ENCODE data around the gene CACUL1.
"Not testable (repeated sequence)": the region's sequence is repeated elsewhere in the genome, so short reads cannot be mapped to it uniquely, and the experiment has no call there.

Gene CACUL1
- total RNA-seq = 54.6 to 101 (median 86.3) reads per million in 3 experiments

DNA sequence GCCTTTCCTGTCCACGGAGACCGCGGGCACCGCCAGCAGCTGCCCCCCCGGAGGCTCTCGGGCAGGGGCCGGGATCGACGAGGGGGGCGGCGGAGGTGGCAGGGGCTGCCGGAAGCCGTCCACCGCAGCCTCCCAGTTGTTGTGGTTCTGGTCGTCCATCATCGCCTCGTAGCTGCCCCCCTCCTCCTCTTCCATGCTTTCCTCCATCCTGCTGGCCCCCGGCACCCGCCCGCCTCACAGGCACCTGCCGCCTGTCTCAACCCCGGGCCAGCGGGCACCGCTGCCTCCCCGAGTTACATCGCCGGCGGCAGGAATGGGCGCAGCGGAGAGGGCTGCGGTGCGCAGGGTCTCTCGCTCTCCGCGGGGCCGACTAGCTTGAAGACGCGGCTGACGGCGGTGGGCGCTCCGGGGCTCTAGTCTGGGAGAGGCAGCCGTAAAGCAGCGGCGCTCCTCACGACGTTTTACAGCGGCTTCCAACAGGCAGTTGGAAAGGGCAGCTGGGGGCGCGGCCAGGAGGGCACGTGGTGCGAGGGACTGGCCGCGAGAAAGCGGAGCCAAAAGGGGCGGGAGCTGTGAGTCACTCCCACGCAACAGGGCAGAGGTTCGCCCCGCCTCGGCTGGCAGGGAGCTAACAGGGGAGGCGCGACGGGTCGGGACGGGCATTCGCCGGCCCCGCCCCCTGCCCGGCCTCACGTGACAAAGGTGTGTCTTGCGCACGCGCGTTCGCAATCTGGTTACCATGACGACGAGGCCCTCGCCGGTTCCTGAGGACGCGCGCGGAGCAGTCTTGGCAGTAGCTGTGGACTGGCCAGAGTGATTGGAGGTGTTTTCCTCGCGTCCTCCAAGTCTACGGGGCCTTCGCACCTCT is at the start of gene CACUL1:
TSS of gene CACUL1 (minus strand) at position 415 of the 868 bp plus-strand sequence. CDS start at position 207, 208 bp downstream.
- DNase-seq = peak; percentile 100

DNA sequence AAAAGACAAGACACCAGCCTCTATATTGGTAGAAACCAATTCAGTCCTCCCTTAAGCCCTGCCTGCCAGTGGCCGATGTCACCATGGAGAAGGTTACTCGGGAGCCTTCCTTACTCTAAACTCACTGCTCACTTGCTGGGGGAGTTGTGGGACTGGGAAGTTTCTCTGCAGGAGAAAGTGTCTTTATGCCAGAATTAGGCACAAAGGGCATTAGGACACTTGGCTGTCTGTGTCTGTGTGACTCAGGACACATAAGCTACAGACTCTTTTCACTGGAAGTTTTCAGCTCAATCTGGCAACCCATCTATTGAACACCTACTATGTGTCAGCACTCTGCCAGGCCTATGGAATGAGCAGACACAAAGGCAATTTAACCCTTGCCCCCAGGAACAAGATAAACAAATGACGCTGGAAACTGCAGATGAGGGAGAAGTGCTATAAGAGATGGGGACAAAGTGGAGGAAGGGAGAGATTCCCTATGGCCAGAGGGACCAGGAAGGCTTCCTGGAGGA is 49.5 kb upstream of the CACUL1 start:
- DNase-seq = no peak

GRCh38 chr10:118802126-118802793 is 47.5 kb upstream of the CACUL1 start:
- DNase-seq = no peak

DNA sequence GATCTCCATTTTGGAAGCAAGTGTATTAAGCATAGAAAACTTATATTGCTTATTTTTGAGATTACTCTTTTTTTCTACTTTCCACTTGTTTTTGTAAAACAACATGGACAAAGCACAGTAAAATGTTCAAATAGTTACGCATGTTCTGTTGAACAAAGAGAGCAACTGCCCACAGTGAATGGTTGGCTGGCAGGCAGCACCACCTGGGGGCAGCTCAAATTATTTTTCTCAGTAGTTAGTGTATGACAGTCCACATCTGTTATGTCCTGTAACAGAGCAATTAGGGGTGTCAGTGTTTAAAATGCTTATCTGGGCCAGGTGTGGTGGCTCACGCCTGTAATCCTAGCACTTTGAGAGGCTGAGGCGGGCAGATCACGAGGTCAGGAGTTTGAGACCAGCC is 46.1 kb upstream of the CACUL1 start:
- no peak for DNase-seq

DNA sequence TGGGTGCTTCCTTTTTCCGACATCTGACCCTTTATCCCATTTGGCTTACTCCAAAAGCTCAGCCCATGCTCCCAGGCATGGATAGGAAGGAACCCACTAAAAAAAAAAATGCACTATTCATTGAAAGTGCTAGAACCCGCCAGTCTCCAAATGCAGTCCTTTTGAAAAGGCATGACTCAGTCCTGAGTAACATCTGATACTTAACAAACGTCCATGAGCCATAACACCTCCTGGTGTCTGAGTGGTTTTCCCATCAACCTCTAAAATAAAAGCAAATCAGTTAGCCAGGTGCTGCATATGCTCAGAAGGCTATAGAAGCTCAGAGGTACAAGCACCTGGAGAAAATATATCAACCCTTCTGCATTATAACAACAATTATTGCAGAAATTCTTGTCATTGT is 45.0 kb upstream of the CACUL1 start:
- no peak for DNase-seq

DNA sequence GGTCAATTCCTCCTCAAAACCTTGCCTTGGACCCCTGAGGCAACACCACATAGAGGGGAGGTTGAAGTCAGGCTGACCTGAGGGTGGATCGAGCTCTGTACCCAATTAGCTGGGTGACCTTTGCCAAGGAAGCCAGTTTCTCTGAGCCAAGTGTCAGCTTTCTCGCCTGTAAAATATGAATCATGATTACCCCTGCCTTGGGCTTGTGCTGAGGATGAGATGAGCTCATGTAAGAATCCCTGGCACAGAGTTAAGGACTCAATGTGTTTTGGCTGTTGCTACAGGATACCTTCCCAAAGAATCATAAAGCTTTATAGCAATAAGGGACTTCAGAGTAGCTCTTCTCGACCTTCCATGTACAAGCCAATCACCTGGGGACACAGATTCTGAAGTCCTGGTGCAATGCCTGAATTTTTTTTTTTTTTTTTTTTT is 43.5 kb upstream of the CACUL1 start:
- DNase-seq = no peak

DNA sequence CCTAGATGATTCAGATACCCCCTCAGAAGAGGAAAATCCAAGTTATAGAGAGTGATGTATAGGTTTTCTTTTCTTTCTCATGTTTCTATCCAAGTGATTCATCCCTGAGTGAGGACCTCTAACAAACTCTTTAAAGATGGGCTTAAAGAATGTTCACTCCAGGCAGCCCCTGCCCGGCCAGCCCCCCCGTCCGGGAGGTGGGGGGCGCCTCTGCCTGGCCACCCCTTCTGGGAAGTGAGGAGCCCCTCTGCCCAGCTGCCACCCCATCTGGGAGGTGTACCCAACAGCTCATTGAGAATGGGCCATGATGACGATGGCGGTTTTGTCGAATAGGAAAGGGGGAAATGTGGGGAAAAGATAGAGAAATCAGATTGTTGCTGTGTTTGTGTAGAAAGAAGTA is 40.2 kb upstream of the CACUL1 start:
- not testable (repeated sequence) for DNase-seq

DNA sequence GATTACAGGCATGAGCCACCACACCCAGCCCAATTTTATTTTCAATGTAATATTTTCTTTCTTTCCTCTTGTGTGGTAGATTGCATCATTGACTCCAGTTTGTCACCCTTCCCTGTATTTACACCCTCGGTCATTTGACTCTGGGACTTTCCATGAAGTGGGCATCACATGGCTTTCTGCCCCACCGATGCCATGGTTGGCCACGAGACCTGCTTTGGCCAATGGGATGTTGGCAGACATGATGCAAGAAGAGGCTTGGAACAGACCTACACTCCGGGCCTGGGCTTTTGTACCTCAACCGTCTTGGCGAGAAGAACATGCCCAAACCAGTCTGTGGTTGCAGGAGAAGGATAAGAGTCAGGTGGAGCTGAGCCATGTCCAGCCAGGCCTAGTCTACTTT is 38.8 kb upstream of the CACUL1 start:
- DNase-seq = no peak

- no peak for DNase-seq
Observed at GRCh38 chr10:118792526-118792925, 37.8 kb upstream of the CACUL1 start.

DNA sequence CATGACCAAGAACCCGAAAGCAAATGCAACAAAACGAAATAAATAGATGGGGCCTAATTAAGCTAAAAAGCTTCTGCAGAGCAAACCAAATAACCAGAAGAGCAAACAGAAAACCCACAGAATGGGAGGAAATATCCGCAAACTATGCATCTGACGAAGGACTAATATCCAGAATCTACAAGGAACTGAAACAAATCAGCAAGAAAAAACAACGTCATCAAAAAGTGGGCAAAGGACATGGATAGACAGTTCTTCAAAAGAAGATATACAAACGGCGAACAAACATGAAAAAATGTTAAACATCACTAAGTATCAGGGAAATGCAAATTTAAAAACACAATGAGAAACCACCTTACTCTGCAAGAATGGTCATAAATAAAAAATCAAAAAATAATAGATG is 35.3 kb upstream of the CACUL1 start:
- no peak for DNase-seq

- DNase-seq = no peak
Observed at GRCh38 chr10:118785551-118785950, 30.8 kb upstream of the CACUL1 start.

DNA sequence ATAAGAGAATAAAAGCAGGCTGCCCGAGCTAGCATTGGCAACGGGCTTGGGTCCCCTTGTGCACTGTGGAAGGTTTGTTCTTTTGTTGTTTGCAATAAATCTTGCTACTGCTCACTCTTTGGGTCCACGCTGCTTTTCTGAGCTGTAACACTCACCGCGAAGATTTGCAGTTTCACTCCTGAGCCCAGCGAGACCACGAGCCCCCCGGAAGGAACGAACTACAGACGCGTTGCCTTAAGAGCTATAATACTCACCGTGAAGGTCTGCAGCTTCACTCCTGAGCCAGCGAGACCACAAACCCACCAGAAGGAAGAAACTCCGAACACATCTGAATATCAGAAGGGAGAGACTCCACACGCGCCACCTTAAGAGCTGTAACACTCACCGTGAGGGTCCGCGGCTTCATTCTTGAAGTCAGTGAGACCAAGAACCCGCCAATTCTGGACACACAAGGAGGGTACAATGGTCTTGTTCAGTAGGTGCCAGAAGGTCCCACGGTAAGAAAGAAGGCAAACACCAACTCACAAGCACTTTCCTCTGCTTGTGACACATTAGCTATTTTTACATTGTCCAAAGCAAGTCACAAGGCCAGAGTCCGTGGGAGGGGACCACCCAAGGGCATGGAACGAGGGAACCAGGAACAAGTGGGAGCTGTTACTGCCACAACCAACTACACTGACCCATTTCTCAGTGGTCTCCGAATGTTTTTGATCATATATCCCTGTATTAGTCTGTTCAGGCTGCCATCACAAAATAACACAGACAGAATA is 29.2 kb upstream of the CACUL1 start:
- no peak for DNase-seq

GRCh38 chr10:118782916-118783465 is 28.2 kb upstream of the CACUL1 start:
- not testable (repeated sequence) for DNase-seq

- DNase-seq = no peak
Observed at GRCh38 chr10:118781541-118781940, 26.8 kb upstream of the CACUL1 start.

GRCh38 chr10:118778727-118779126 is 24.0 kb upstream of the CACUL1 start:
- DNase-seq = no peak

GRCh38 chr10:118776960-118777359 is 22.2 kb upstream of the CACUL1 start:
- no peak for DNase-seq

GRCh38 chr10:118776033-118776432 is 21.3 kb upstream of the CACUL1 start:
- no peak for DNase-seq

DNA sequence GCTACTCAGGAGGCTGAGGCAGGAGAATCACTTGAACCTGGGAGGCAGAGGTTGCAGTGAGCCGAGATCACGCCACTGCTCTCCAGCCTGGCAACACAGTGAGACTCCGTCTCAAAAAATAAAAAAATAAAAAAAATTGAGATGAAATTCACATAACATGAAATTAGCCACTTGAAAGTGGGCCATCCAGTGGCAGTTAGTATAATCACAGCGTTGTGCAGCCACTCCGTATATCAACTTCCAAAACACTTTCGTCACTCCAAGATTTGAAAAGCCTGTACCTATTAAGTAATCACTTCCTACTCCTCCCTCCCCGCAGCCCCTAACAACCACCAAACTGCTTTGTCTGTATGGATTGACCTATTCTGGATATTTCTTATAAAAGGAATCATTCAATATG is 20.7 kb upstream of the CACUL1 start:
- DNase-seq = no peak

DNA sequence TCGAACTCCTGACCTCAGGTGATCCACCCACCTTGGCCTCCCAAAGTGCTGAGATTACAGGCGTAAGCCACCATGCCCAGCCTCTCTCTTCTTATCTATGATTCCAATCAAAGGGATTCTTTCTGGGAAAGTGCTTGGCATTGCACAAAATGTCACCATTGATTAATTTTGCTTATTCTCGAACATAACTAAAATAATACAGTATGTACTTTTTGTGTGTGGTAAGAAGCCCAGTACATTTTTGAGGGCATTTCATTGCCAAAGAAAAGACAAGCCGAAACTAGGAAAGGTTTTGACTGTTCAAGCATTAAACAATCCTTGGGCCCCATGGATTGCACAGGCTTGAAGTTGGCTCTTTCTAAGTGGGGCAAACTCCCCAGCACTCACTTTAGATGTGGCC is 18.3 kb upstream of the CACUL1 start:
- DNase-seq = no peak

DNA sequence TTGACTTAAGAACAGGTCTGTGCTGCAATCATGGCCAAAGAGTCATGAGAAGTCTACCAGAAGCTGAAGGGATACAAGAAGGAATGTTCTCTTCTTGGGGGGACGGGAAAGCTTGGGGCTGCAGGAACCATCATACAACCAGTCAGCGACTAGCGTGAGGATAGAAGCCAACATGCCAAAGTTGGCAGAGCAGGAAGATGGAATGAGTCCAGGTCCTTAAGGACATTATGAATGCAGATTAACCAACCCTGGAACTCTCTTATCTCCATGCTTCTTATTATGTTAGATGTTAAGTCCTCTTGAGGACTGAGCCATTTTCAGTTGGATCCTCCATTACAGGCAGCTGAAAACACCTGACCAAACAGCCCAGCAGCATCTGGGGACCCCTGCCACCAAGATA is 17.2 kb upstream of the CACUL1 start:
- DNase-seq = no peak

GRCh38 chr10:118769898-118770600 is 15.3 kb upstream of the CACUL1 start:
- DNase-seq = no peak

All from central memory CD4-positive, alpha-beta T cell (primary cell).